GM19455 (cell line): Measurements from ENCODE around the gene MPP4.

Source experiments
- ATAC-seq: cut with Tn5 transposase; IDR thresholded peaks from one replicate; pipeline ENCODE4 v1.9.1; 2021; ENCODE audit not compliant: unreplicated experiment

Gene MPP4, protein sequence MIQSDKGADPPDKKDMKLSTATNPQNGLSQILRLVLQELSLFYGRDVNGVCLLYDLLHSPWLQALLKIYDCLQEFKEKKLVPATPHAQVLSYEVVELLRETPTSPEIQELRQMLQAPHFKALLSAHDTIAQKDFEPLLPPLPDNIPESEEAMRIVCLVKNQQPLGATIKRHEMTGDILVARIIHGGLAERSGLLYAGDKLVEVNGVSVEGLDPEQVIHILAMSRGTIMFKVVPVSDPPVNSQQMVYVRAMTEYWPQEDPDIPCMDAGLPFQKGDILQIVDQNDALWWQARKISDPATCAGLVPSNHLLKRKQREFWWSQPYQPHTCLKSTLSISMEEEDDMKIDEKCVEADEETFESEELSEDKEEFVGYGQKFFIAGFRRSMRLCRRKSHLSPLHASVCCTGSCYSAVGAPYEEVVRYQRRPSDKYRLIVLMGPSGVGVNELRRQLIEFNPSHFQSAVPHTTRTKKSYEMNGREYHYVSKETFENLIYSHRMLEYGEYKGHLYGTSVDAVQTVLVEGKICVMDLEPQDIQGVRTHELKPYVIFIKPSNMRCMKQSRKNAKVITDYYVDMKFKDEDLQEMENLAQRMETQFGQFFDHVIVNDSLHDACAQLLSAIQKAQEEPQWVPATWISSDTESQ

DNA sequence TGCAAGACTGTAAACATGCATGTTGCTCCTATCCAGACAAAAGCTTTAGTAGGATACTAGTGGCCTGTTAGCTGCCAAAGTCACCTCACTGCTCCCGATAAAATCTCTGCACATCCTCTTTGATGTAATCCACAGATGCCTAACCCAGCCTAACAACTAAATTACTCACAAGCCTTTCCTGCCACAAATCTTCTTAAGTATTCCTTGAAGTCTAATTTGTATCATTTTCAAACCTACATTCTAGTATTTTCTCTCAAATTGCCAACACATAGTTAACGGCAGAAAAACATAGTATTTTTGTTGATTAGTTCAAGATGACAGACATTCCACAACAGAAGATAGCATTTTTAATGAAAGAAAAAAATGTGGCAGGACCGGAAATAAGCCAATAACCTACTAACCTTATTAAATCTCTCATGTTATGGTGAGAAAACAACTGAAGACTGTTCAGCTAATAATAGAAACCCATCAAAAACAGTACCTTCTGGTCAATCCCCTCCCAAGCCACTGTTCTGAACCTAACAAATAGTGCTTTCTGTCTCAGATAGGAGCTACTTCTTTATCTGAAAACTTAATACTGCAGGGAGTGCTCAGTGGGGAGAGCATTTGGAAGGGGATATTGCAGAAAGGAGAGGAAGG is at the start of gene MPP4:
Gene MPP4 (minus strand): TSS at position 57 of the 639 bp plus-strand sequence. CDS start 4,690 bp downstream, outside the sequence.
- ATAC-seq: no peak

DNA sequence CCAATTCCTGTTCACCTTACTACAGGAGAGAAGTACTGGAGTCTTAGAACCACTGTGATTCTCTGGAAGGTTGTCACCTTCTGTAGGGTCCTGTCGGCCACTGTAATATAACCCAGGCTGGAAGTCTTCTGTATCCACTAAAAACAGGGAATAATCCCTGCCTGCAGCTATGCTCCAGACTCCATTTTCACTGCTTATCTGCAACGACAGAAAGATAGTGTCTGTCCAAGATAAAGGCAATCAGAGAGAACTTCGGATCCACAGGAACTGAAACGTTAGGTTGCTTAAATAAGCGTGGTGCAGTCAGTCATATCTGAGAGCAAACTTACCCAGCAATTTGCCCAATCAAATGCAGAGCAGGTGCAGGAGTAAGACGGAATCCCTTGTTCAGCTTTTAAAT is 48.1 kb upstream of the MPP4 start:
- no peak for ATAC-seq

DNA sequence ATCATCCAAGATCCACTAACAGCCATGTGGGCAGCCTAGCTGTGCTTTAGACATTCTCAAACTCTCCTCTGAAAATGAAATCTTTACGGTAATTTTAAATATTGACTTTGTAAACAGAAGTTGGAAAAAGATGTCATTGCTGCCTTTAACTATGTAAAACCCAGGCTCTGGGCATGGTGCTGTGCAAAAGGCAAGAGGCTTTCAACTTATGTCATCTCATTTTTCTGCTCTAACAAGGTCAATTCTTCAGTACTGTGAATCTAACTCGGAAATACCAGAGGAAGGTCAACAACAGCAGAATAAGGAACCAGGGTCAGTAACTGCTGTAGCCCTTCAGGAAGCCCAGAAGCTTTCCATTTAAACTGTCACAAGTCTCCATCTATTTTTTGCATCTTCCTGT is 37.0 kb upstream of the MPP4 start:
- ATAC-seq: no peak

DNA sequence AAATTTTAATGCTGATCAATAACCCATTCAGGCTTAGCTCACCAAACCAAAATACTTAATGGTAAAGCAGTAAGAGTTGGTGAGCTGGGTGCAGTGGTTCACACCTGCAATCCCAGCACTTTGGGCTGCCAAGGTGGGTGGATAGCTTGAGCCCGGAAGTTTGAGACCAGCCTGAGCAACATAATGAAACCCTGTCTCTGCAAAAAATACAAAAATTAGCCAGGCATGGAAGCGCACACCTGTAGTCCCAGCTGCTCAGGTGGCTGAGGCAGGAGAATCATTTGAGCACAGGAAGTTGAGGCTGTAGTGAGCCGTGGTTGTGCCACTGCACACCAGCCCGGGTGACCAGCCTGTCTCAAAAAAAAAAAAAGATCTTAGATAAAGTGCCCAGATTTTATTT is 35.7 kb upstream of the MPP4 start:
- ATAC-seq: no peak

DNA sequence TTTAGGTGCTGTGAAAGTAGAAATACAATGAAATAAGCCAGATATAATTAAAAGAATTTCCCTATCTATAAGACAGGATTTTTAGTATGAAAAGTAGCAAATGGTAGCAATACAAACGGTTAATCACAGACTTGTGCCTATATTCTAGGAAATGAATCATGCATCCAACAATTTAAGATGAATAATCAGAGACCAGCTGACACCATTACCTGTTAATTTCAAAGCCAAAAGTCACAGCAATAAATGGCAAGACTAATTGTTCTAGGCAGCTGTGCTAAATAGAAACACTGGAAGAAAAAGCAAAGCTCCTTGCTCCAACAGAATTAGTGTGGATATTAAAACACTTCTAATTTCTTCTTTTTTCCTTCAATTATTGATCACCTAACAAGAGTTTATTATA is 35.1 kb upstream of the MPP4 start:
- ATAC-seq: no peak

DNA sequence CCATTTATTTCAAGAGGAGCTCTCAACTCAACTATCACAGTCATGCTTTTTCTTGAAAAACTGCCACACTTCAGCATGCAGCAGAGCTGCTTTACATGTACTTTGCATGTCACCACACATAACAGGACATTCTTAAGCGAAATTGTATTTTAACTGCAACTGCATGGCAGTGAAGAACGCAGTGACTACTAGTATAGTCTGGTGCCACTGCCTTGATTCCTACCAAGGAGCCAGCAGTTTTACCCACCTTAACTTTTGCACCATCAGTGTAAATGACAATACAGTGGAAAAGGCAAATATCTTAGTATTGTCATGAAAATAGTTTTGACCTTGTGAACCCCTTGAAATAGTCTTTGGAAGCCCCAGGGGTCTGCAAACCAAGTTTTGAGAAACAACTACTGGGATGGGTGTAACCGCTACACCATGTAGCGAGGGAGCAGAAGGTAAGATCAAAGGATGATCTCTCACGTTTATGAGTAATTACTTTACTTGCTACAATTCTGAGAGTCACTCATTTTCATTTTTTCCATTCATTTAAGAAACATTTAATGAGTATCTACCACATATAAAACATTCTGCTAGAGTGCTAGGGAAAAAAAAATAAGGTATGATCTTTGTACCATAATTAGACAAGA is 32.3 kb upstream of the MPP4 start:
- no peak for ATAC-seq

DNA sequence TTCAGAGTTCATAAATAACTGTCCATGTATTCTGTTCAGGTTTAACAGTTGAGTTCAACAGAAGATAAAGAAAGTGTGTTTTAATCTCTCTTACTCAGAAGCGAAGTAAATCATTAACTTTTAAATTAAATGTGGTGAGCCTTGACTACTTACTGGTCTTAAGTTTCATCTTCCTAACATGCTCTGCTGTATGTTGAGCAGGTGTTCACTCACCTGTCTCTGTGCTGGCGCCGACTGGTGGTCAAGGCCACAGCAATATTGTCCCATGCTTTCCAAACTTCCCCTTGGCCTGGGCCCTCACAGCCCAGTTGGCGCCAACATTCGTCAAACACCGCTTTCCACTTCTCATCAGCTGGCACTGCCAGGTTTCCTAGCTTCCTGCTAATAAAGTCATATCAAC is 17.0 kb upstream of the MPP4 start:
- ATAC-seq: no peak

DNA sequence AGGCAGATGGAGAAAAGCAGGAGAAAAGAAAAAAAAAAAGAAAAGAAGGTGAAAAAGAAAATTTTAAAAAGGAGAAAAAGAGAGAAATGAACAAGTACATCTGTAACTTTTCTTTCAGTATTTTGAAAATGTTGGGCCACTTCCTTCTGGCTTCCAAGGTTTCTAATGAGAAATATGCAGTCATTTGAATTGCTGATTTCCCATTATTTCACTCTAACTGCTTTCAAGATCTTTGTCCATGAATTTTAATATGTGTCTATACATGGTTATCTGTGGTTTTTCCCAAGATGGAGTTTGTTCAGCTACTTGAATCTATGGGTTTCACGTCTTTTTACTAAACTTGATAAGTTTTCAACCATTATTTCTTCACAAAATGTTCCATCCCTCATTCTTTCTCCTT is 14.3 kb upstream of the MPP4 start:
- no peak for ATAC-seq

DNA sequence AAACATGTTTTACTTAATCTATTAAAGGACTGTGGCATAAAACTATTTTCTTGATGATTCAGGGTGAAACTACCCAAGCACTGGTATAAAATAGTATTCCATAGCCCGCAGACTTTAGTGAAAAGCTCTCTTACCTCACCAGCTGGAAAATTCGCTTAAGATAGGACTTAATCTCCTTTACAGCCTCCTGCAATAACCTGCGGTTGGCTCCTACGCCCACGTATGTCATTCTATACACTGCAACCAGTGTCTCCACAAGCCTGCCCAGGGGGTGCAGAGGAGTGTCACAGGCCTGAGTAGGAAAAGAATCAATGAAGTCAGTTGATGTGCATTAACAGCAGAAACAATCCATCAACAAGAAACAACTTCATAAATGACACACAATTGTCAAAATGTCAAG is 11.3 kb upstream of the MPP4 start:
- no peak for ATAC-seq

DNA sequence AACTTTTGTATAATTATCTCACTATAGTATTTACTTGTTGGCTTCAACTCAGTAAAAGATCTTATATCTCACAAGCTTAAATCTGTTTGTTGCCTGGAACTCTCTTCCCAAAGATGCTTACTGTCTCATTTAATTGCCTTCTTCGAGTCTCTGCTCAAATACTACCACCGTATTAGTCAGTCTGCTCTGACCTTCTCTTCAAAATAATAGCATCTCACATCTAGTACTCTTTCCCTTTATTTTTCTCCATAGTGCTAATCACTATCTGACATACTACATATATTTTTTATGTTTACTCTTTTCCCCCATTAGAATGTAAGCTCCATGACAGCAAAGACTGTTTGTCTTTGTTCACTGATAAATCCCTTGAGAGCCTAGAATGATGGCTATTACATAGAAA is 10.6 kb upstream of the MPP4 start:
- ATAC-seq: no peak

DNA sequence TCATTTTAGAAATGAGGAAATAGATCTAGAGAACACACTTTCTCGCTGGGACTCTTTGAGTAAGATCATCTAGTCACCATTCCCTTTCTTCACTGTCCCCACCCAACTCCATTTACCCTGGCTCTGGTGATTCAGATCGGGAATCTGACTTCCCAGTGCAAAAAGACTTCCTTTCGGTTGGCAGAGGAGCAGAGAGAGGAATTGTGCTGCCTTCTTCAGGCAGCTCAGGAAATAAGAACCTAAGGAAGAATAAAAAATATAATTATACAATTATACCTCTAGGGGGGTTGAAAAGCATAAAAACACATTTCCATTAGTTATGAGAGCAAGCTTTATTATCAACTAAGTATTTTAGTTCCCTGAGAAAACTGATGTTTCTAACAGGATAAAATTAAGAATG is 9.3 kb upstream of the MPP4 start:
- no peak for ATAC-seq

DNA sequence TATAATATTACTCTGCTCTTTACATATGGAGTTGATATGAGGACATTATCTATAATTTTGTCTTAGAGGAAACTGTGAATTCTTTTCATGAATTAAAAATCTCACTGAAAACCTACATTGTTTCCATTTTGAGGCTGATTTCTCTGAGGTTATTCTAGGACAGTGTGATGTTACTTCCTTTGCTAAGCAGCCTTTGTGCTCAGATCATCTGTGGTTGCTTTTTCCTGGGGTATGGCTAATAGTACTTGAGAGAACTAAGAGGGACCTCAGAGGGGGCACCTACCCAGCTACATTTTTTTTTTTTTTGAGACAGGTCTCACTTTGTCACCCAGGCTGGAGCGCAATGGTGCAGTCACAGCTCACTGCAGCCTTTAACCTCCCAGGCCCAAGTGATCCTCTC is 8.7 kb upstream of the MPP4 start:
- no peak for ATAC-seq

DNA sequence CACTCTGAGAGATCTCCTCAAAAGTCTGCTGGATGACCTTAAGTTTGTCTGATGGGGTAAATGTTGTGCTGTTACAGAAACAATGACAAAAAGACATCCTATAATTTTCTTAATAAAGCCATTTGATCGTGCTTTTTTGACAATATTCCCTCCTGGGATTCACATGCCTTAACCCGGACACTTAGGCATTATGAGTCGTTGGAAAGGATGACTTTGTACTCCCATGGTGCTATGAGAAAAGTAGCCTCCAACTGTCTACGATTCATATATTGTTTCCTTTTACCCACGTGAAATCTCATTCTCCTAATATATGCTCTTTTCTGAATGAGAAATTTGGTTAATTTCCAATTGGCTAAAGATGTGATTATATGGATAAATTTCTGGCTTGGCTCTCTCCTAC is 6.1 kb upstream of the MPP4 start:
- no peak for ATAC-seq

DNA sequence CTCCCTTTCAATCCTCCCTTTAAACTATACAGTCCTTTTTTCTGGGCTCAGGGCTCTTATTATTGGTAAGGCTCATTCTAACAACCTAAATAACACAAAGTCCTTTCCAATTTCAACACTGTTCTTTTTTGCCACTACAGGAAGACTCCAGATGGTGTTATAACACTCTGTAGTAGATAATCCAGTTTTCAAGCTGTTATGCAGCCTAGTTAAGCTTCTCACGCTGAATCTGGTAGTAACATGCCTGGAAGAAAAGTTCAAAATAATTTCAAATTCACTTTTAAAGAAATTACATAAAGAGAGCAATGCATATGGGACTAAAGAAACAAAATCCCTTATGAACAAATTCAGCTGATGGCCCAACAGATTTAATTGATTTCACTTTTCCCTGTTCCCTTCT is 3.2 kb upstream of the MPP4 start:
- ATAC-seq: no peak

DNA sequence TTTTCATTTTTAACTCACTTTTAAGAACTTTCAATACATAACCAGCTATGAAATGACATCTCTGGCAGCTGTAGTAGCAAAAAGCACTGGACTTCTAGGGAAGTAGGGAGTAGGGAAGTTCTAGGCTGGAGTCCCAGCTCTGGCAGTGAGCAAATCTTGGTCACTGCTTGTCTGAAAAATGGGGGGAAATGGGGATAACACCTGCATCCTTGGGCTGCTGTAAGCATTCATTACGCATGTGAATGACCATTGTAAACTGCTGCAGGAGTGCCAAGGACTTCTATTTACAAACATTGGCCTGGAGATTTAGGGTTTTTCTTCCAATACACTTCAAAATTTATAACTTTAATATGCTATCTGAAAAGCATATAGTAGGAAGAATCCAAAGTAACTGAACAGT is 972 bp upstream of the MPP4 start:
- no peak for ATAC-seq

DNA sequence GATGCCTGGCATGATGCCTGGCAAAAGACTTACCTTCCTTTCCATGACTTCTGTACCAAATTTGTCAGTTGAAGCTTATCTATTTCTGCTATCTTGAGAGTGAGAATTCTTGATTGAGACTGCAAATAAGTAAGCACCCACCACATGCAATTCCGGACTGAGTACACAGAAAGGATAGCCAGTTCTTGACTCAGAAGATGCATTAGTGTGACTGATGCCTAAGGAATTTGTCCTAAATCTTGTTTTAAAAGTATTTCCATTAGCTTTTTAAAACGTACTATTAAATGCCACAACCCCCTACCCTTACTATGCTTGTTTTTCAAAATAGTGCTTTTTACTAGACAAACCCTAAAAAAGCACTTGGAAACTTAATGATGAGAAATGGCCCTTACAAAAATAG is 545 bp downstream of the MPP4 start:
- ATAC-seq: no peak

DNA sequence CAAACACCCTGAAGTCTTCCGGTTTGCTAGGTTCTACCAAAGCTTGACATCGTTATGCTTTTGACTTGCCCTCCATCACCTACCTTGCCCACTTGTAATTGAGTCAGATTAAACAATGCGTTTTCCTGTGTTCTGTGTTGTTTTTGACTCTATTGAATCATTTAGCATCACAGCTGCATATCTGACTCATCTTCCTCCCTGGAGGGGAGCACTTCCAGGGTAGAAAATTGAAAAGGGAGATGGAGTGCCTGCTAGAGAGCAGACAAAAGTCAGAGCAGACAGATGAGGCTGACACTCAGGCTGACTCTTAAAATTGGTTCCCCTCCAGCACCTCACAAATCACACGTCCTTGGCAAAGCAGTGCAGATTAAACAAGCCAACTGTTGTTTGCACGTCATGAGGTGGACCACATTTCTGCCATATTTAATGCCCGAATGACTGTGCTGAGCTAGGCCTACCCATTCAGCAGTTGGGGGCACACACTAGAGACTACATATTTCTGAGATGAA is 2.2 kb downstream of the MPP4 start:
- ATAC-seq: no peak

DNA sequence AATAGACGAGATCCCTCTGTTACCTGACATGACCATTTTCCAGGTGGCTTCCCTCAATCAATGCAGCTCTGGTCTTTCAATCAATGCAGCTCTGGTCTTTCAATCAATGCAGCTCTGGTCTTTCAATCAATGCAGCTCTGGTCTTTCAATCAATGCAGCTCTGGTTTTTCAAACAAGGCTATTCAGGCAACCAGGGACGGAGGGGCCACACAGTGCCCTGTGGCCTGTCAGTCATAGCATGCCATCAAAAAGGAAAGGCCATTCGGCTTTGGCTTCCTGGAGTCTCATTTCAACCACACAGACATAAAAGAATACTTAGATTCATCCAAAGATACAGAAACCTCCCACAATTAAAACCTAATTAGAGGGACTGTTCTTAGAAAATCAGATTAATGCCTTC is 13.3 kb downstream of the MPP4 start:
- no peak for ATAC-seq

DNA sequence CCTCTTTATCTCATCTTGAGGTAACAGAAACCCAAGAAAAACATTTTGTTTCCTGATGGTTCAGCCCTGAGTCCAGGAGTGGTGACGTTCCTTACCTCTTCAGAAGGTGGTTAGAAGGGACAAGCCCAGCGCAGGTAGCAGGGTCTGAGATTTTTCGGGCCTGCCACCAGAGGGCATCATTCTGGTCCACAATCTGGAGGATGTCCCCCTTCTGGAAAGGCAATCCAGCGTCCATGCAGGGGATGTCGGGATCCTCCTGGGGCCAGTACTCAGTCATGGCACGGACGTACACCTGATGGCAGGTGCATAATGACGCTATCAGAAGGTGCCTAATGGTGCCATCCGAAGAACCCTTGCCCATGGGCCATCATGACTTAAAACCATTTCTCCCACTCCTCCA is 17.7 kb downstream of the MPP4 start:
- ATAC-seq: no peak

DNA sequence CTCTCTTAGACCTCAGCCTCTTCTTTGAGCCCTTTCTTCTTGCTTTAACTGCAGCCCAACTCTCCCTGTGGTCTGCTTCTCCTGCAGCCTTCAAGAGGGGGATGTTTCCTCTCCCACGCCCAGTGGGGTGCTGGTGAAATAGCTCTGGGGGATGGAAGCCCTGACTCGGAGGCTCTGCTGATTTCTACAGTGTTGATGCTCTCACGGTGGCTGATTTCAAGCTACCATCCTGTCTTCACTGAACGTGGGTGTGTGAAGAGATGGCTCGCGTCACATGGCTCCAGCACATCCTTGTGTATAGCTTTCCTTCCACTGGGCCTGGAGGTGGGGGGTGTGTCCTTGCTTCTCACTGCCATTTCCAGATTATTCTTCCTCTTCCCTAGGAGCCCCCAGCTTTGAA is 20.0 kb downstream of the MPP4 start:
- ATAC-seq: no peak

DNA sequence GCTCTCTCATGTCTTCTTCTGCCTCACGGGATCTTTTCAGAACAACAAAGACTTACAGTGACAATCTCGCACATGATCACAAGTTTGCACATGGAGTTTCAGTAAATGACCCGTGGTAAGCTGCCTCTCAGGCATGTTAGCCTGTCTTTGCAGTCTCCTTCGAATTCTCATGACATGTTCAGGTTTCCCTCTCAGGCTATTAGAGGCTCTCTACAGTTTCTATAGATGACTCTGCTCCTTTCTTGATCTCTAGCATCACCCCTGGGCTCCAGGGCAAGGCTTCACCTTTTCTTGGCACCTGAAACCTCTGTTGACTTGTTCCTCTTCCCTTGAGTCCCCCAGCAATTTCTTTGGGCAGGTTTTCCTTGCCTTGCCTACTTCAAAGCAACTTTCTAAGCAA is 23.0 kb downstream of the MPP4 start:
- ATAC-seq: no peak

DNA sequence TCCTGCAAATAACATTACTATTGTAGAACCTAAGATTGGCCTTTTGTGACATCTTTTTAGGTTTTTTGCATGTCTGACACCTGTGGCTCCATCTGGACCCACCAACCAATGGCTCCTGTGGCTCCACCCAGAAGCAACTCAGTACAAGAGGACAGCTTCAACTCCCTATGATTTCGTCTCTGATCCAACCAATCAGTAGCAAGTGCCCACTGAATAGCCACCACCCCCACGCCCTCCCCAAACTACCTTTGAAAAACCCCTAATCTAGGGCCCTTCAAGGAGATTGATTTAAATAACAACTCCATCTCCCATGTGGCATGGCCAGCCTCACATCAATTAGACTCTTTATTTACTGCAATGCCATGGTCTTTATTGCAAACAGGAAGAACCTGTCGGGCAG is 23.6 kb downstream of the MPP4 start:
- ATAC-seq: no peak
